B cell (primary cell): ENCODE measurements around the gene ZNF146. TPM values are rescaled to one million over a fixed set of nuclear protein-coding genes. Genes with fewer than 3 reads are reported as not detected.

Source experiments
- ATAC-seq: fragments of 200-7000 bp; cut with Tn5 transposase; one replicate; pipeline ENCODE4 v1.10.0; 2021; ENCODE audit warnings: low read depth, mild to moderate bottlenecking, moderate number of reproducible peaks, moderate library complexity
- CTCF ChIA-PET: fragments of 350-600 bp; sonication (Branson Sonifier 250); formaldehyde crosslinking; loops from one replicate; lab custom pipeline; 2021; ENCODE audit warnings: antibody characterized with exemption, inconsistent platforms; lab: Charles Lee
- POLR2A ChIA-PET: fragments of 350-600 bp; sonication (Branson Sonifier 250); formaldehyde crosslinking; loops from one replicate; lab custom pipeline; 2021; ENCODE audit warnings: antibody characterized with exemption; lab: Charles Lee
- DNase-seq: peaks from one replicate; pipeline ENCODE4 v3.0.0; 2013
- H2AFZ ChIP-seq: 2 replicates; pipeline ENCODE4 v1.6.1; 2012; ENCODE audit warnings: mild to moderate bottlenecking, low read depth, low read length; ENCODE audit not compliant: insufficient read depth, poor library complexity, severe bottlenecking
- H3K27ac ChIP-seq, 2 donors: 1 replicate in 1 of 2; 2 replicates in 1 of 2; pipeline ENCODE4 v1.5.1; 2012 to 2013; ENCODE audit warnings: low read length in 2 of 2, mild to moderate bottlenecking in 2 of 2, moderate library complexity in 1 of 2
- H3K27me3 ChIP-seq, 4 experiments: fragments of 200-600 bp in 1 of 4; sonication (generic) in 1 of 4; replicated peaks in 1 of 4; 1 replicate in 2 of 4; 2 replicates in 2 of 4; pipeline versions ENCODE4 v1.6.1 to v1.7.0; 2013 to 2016; ENCODE audit warnings: low read length in 3 of 4, mild to moderate bottlenecking in 2 of 4, mixed read lengths in 1 of 4, moderate library complexity in 1 of 4; ENCODE audit not compliant: insufficient read depth in 4 of 4, control insufficient read depth in 3 of 4; ENCODE audit errors: control extremely low read depth in 1 of 4
- H3K36me3 ChIP-seq, 2 experiments: replicated peaks in 1 of 2; 1 replicate in 1 of 2; 2 replicates in 1 of 2; pipeline versions ENCODE4 v1.6.1 to v1.7.1; 2013; ENCODE audit warnings: low read length in 1 of 2; ENCODE audit not compliant: insufficient read depth in 2 of 2, control insufficient read depth in 1 of 2; ENCODE audit errors: control extremely low read depth in 1 of 2, extremely low read depth in 1 of 2
- H3K4me1 ChIP-seq, 2 donors: fragments of 200-600 bp in 1 of 2; sonication (generic) in 1 of 2; 1 replicate in 1 of 2; 2 replicates in 1 of 2; pipeline versions ENCODE4 v1.5.1 to v1.6.1; 2013 to 2017; ENCODE audit warnings: low read length in 2 of 2; ENCODE audit not compliant: control insufficient read depth in 2 of 2, insufficient read depth in 2 of 2
- H3K4me2 ChIP-seq: replicated peaks from 2 replicates; pipeline ENCODE3; 2012; ENCODE audit warnings: mild to moderate bottlenecking, low read depth, low read length; ENCODE audit not compliant: poor library complexity, severe bottlenecking
- H3K4me3 ChIP-seq, 5 experiments: fragments of 200-600 bp in 1 of 5; sonication (generic) in 1 of 5; 1 replicate in 3 of 5; 2 replicates in 2 of 5; pipeline versions ENCODE4 v1.5.1 to v1.7.0; 2011 to 2016; ENCODE audit warnings: low read length in 4 of 5, mild to moderate bottlenecking in 4 of 5, low read depth in 2 of 5, control low read depth in 1 of 5, moderate library complexity in 1 of 5; ENCODE audit not compliant: insufficient read depth in 1 of 5; ENCODE audit errors: control extremely low read depth in 1 of 5, extremely low read depth in 1 of 5
- H3K79me2 ChIP-seq: fragments of 200-600 bp; sonication (generic); one replicate; pipeline ENCODE4 v1.6.0; 2016; ENCODE audit warnings: low read length; ENCODE audit not compliant: control insufficient read depth, insufficient read depth
- H3K9ac ChIP-seq: fragments of 200-600 bp; sonication (generic); 2 replicates; pipeline ENCODE4 v1.6.1; 2017; ENCODE audit warnings: mild to moderate bottlenecking, low read length, moderate library complexity
- H3K9me3 ChIP-seq, 3 donors: one replicate each; pipeline versions ENCODE4 v1.6.1 to v1.7.1; 2013; ENCODE audit warnings: low read length in 2 of 3; ENCODE audit not compliant: control insufficient read depth in 2 of 3, insufficient read depth in 1 of 3; ENCODE audit errors: control extremely low read depth in 1 of 3
- H4K20me1 ChIP-seq: 2 replicates; pipeline ENCODE4 v1.6.0; 2012; ENCODE audit warnings: mild to moderate bottlenecking, low read length; ENCODE audit not compliant: insufficient read depth, control insufficient read depth, poor library complexity, severe bottlenecking
- H3K27ac Mint-ChIP-seq: one replicate; pipeline ENCODE4 v1.8.0; 2021; ENCODE audit warnings: mixed read lengths
- H3K27me3 Mint-ChIP-seq: one replicate; pipeline ENCODE4 v1.8.0; 2021; ENCODE audit warnings: mixed read lengths
- H3K4me1 Mint-ChIP-seq: one replicate; pipeline ENCODE4 v1.8.0; 2021; ENCODE audit warnings: mixed read lengths
- H3K4me3 Mint-ChIP-seq: one replicate; pipeline ENCODE4 v1.8.0; 2021; ENCODE audit warnings: mixed read lengths
- H3K9me3 Mint-ChIP-seq: one replicate; pipeline ENCODE4 v1.8.0; 2022; ENCODE audit warnings: mixed read lengths; ENCODE audit not compliant: insufficient read depth
- CTCF ChIP-seq: fragments of 200-600 bp; IDR thresholded peaks from one replicate; pipeline ENCODE4 v1.8.0; 2022; ENCODE audit warnings: antibody characterized with exemption, mild to moderate bottlenecking
- EZH2 ChIP-seq: IDR thresholded peaks from 2 replicates; pipeline ENCODE4 v1.6.1; 2012; ENCODE audit warnings: borderline replicate concordance, low read depth, mild to moderate bottlenecking, moderate library complexity, low read length; ENCODE audit not compliant: insufficient read depth, poor library complexity, severe bottlenecking
- WGBS: methylation state at CpG from one replicate; pipeline ENCODE4 v1.1.5; 2013; ENCODE audit warnings: missing lambda C conversion rate; ENCODE audit not compliant: insufficient coverage; 5-methylcytosine and 5-hydroxymethylcytosine counted together
- intact Hi-C: fragments of 100-400 bp; cut with micrococcal nuclease; formaldehyde crosslinking; loops from one replicate; pipeline ENCODE4 v1.10.0; 2022
- polyA plus RNA-seq: library from polyadenylated mRNA; depleted of rRNA; stranded (reverse); fragments of >200 nt; gene quantifications from 2 replicates; pipeline ENCODE4 v1.2.3, GENCODE V29; 2012
- total RNA-seq, 2 donors: library from RNA; stranded (reverse); fragments of 120-200 nt in 1 of 2; gene quantifications; 1 replicate in 1 of 2; 2 replicates in 1 of 2; pipeline versions ENCODE4 v1.2.3 to v1.2.4, GENCODE V29; 2013 to 2022

ZNF146 gene
- total and polyA plus RNA-seq, 2 donors (not counting 1 experiment from before 2014, with no cell fraction given): 21.9 to 62.2 TPM

GRCh38 chr19:36259211-36259610 lies 44.3 kb downstream of the ZNF146 start:
- Histone ChIP-seq H3K27me3 (no peaks in the 10 kb centered on the region), H3K79me2 (no peaks in the 10 kb centered on the region), H3K4me3 (no peak overlapping the region), H3K9ac (no peak overlapping the region), H3K36me3 (no peaks in the 10 kb centered on the region), H3K4me1 (no peaks in the 10 kb centered on the region), H3K4me2 (no peak overlapping the region), H3K9me3 (peaks cover 0 to 45% (median 0%) of the 10 kb centered on the region in 3 donors), H4K20me1 (no peaks in the 10 kb centered on the region), H3K27ac (no peak overlapping the region), H2AFZ (no peak overlapping the region)
- no peak overlapping the region for H3K27ac Mint-ChIP-seq
- 96% methylated on average over 20 of the region's 20 CpGs for WGBS
- CTCF ChIA-PET: no interaction called here
- intact Hi-C loops: no loop called here
- no peak for ATAC-seq
- H3K27me3 Mint-ChIP-seq: no peaks in the 10 kb centered on the region
- H3K4me3 Mint-ChIP-seq: no peak overlapping the region
- POLR2A ChIA-PET: no interaction called here
- TF ChIP-seq CTCF (no peak), EZH2 (no peak)
- no peaks in the 10 kb centered on the region for H3K9me3 Mint-ChIP-seq
- H3K4me1 Mint-ChIP-seq: no peaks in the 10 kb centered on the region
- DNase-seq: no peak

- ChIA-PET POLR2A (no interaction called here), CTCF (no interaction called here)
- Histone ChIP-seq H3K4me2 (no peak overlapping the region), H3K9me3 (peaks cover 0 to 31% (median 0%) of the 10 kb centered on the region in 3 donors), H2AFZ (no peak overlapping the region), H3K4me1 (no peaks in the 10 kb centered on the region), H3K9ac (no peak overlapping the region), H3K27me3 (no peaks in the 10 kb centered on the region), H3K79me2 (no peaks in the 10 kb centered on the region), H3K27ac (no peak overlapping the region), H4K20me1 (no peaks in the 10 kb centered on the region), H3K4me3 (no peak overlapping the region), H3K36me3 (no peaks in the 10 kb centered on the region)
- DNase-seq: no peak
- peaks cover 6% of the 10 kb centered on the region for H3K9me3 Mint-ChIP-seq
- no peak for ATAC-seq
- H3K4me3 Mint-ChIP-seq: no peak overlapping the region
- intact Hi-C loops: no loop called here
- H3K4me1 Mint-ChIP-seq: no peaks in the 10 kb centered on the region
- WGBS: 94% methylated on average over 2 of the region's 4 CpGs
- no peak overlapping the region for H3K27ac Mint-ChIP-seq
- TF ChIP-seq CTCF: no peak
- no peak for TF ChIP-seq EZH2
- no peaks in the 10 kb centered on the region for H3K27me3 Mint-ChIP-seq
Measured at GRCh38 chr19:36265064-36265463, 50.2 kb downstream of the ZNF146 start.
